Suprapubic skin (tissue), 4 donors: ENCODE data around the gene TPRKB. TPM values are rescaled to one million over a fixed set of nuclear protein-coding genes. Genes with fewer than 3 reads are reported as not detected.

Experiments
- DNase-seq, 2 donors: peaks; one replicate each; pipeline ENCODE4 v3.0.0-alpha.2; 2019; ENCODE audit warnings: low spot score in 2 of 2
- H3K27ac ChIP-seq: fragments of 200-600 bp; sonication (generic); one replicate; pipeline ENCODE4 v1.5.1; 2019
- H3K27me3 ChIP-seq: fragments of 200-600 bp; sonication (generic); one replicate; pipeline ENCODE4 v1.5.1; 2019
- H3K36me3 ChIP-seq: fragments of 200-600 bp; sonication (generic); one replicate; pipeline ENCODE4 v1.5.1; 2019
- H3K4me1 ChIP-seq: fragments of 200-600 bp; sonication (generic); one replicate; pipeline ENCODE4 v1.5.1; 2019
- H3K4me3 ChIP-seq: fragments of 200-600 bp; sonication (generic); one replicate; pipeline ENCODE4 v1.5.1; 2019; ENCODE audit warnings: mild to moderate bottlenecking
- H3K9me3 ChIP-seq: fragments of 200-600 bp; sonication (generic); one replicate; pipeline ENCODE4 v1.5.1; 2019
- EP300 ChIP-seq: sonication (generic); formaldehyde crosslinking; IDR thresholded peaks from one replicate; pipeline ENCODE4 v1.6.1; 2017; ENCODE audit warnings: antibody characterized with exemption
- POLR2A ChIP-seq, 2 donors: fragments of 450-650 bp; IDR thresholded peaks; one replicate each; pipeline ENCODE4 v1.6.1; 2017; ENCODE audit warnings: antibody characterized with exemption in 2 of 2, mild to moderate bottlenecking in 2 of 2, moderate library complexity in 2 of 2
- POLR2AphosphoS5 ChIP-seq, 3 donors: sonication (generic); formaldehyde crosslinking; IDR thresholded peaks; one replicate each; pipeline ENCODE4 v1.6.1; 2017; ENCODE audit warnings: antibody characterized with exemption in 3 of 3
- WGBS: methylation state at CpG from one replicate; pipeline ENCODE4 v1.1.5; 2018; 5-methylcytosine and 5-hydroxymethylcytosine counted together
- total RNA-seq, 4 donors: library from RNA; depleted of rRNA; stranded (reverse); fragments of >200 nt; gene quantifications; one replicate each; pipeline ENCODE4 v1.1.0, GENCODE V29; 2016
- TF ChIP-seq, protein P1 (sequence below), 2 donors: fragments of 200-600 bp in 1 of 2; fragments of 450-650 bp in 1 of 2; sonication (generic) in 1 of 2; IDR thresholded peaks; one replicate each; pipeline ENCODE4 v1.5.1; 2016 to 2019; ENCODE audit warnings: antibody characterized with exemption in 2 of 2, mild to moderate bottlenecking in 1 of 2, moderate library complexity in 1 of 2

The TPRKB gene
- total RNA-seq, 4 donors from 2014 or later: 19.2 to 32.2 (median 29.0) TPM

DNA sequence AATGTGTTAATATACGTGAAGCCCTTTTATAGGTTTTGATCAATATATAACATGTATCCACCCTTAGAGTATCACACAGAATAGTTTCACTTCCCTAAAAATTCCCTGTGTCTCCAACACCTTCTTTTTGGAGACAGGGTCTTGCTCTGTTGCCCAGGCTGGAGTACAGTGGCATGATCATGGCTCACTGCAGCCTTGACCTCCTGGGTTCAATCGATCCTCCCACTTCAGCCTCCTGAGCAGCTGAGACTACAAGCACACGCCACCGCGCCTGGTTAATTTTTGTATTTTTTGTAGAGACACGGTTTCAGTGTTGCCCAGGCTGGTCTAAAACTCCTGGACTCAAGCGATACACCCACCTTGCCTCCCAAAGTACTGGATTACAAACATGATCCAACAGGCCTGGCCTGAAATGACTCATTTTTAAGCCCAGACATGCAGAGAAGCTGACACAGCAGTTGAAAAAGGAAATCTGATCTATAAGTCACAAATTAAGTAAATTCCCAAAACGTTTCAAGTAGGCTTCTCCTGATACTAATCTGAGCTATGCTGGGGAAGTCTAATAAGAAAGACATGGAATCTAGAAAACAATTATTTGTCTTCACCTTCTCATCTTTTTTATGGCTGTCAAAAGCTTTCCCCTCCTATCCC, 39.8 kb upstream of the TPRKB start:
- Histone ChIP-seq H3K4me3 (no peak overlapping the region), H3K27ac (no peak overlapping the region), H3K9me3 (no peaks in the 10 kb centered on the region), H3K4me1 (peaks cover 35% of the 10 kb centered on the region), H3K36me3 (peaks cover 34% of the 10 kb centered on the region), H3K27me3 (no peaks in the 10 kb centered on the region)
- no peak for TF ChIP-seq EP300
- TF ChIP-seq, protein P1, sequence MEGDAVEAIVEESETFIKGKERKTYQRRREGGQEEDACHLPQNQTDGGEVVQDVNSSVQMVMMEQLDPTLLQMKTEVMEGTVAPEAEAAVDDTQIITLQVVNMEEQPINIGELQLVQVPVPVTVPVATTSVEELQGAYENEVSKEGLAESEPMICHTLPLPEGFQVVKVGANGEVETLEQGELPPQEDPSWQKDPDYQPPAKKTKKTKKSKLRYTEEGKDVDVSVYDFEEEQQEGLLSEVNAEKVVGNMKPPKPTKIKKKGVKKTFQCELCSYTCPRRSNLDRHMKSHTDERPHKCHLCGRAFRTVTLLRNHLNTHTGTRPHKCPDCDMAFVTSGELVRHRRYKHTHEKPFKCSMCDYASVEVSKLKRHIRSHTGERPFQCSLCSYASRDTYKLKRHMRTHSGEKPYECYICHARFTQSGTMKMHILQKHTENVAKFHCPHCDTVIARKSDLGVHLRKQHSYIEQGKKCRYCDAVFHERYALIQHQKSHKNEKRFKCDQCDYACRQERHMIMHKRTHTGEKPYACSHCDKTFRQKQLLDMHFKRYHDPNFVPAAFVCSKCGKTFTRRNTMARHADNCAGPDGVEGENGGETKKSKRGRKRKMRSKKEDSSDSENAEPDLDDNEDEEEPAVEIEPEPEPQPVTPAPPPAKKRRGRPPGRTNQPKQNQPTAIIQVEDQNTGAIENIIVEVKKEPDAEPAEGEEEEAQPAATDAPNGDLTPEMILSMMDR (IDR thresholded peaks at IDR 0.05): no peak
- no peak for TF ChIP-seq POLR2A (IDR thresholded peaks at IDR 0.05)
- no peak for TF ChIP-seq POLR2AphosphoS5 (IDR thresholded peaks at IDR 0.05)
- WGBS: 49% methylated on average over 8 of the region's 8 CpGs
- DNase-seq: no peak

DNA sequence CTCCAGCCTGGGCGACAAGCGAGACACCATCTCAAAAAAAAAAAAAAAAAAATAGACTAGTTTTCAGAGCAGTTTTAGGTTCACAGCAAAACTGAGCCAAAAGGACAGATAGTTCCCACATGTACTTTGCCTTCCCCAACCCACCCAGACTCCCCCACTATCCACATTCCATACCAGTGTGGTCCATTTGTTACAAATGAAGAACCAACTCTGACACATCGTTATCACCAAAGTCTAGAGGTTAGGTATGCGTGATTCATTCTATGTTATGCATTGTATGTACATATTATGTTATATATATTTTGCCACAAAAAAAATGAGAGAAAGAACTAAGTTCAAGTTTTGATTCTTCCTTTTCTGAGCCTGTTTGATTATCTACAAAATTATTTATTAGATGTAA, 39.2 kb upstream of the TPRKB start:
- peaks cover 40% of the 10 kb centered on the region for H3K36me3 ChIP-seq
- TF ChIP-seq POLR2A (IDR thresholded peaks at IDR 0.05): no peak
- TF ChIP-seq, protein P1 (IDR thresholded peaks at IDR 0.05): no peak
- no peak for TF ChIP-seq EP300
- no peaks in the 10 kb centered on the region for H3K27me3 ChIP-seq
- H3K27ac ChIP-seq: no peak overlapping the region
- peaks cover 35% of the 10 kb centered on the region for H3K4me1 ChIP-seq
- no peak overlapping the region for H3K4me3 ChIP-seq
- no peaks in the 10 kb centered on the region for H3K9me3 ChIP-seq
- WGBS: 86% methylated on average over 4 of the region's 4 CpGs
- DNase-seq: no peak

DNA sequence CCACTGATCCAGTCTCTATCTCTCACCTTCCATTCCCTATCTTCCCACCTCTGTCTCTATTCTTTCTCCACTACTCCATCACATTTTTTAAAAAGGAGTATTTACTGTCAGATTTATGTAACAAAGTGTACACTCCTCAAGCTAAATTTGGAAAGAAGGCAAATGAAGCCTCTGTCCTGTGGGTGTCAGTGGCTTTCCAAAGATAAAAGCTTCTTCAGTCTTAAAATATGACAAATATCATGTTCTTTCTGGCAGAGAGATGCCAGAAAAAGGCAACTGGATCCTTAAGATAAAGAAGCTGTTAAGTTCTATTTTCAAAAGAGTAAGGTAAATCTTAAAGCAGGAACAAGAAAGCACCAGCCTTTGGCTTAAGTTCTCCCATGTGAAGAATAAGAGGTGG, 35.7 kb upstream of the TPRKB start:
- Histone ChIP-seq H3K27me3 (no peaks in the 10 kb centered on the region), H3K27ac (no peak overlapping the region), H3K4me1 (peaks cover 14% of the 10 kb centered on the region), H3K9me3 (no peaks in the 10 kb centered on the region), H3K36me3 (peaks cover 74% of the 10 kb centered on the region), H3K4me3 (no peak overlapping the region)
- no peak for TF ChIP-seq POLR2AphosphoS5 (IDR thresholded peaks at IDR 0.05)
- TF ChIP-seq, protein P1 (IDR thresholded peaks at IDR 0.05): no peak
- TF ChIP-seq EP300: no peak
- no peak for TF ChIP-seq POLR2A (IDR thresholded peaks at IDR 0.05)
- no peak for DNase-seq

DNA sequence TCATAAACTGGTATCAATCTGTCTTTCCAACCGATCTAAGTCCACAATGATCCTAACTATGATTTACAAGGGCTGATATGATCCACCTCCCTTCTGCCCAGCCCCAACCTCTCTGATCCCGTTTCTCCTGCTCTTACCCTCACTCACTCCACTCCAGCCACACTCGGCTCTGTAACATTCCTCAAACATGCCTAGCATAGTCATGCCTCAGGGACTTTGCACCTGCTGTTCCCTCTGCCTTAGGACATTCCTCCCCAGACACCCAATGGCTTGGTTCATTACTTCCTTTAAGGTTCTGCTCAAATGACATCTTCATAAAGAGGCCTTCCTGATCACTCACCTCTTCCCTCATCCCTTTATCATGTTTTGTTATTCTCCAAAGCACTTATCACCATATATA, 33.6 kb upstream of the TPRKB start:
- no peaks in the 10 kb centered on the region for H3K9me3 ChIP-seq
- no peak overlapping the region for H3K4me3 ChIP-seq
- no peak overlapping the region for H3K27ac ChIP-seq
- H3K27me3 ChIP-seq: no peaks in the 10 kb centered on the region
- H3K4me1 ChIP-seq: no peaks in the 10 kb centered on the region
- H3K36me3 ChIP-seq: peaks cover 85% of the 10 kb centered on the region
- 87% methylated on average over 3 of the region's 3 CpGs for WGBS
- TF ChIP-seq EP300: no peak
- no peak for TF ChIP-seq POLR2AphosphoS5 (IDR thresholded peaks at IDR 0.05)
- TF ChIP-seq POLR2A (IDR thresholded peaks at IDR 0.05): no peak
- TF ChIP-seq, protein P1 (IDR thresholded peaks at IDR 0.05): no peak
- DNase-seq: no peak

DNA sequence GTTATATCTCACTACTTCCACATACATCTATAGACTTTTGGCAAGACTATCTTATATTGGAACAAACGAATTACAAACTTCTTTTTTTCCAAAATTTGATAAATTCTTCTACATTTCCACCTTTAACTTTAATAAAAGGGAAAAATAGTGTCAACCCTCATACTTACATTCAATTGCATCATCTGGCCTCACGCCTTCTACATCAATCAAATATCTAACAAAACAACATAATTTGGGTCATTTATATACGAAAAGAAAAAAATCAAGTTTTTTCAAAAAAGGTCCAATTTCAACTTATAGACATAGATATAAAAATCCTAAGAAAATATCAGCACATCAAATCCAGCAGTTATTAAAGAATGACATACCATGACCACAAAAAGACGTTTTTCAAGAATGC, 29.8 kb upstream of the TPRKB start:
- Histone ChIP-seq H3K36me3 (peaks cover 91% of the 10 kb centered on the region), H3K4me3 (no peak overlapping the region), H3K9me3 (no peaks in the 10 kb centered on the region), H3K4me1 (no peaks in the 10 kb centered on the region), H3K27me3 (no peaks in the 10 kb centered on the region), H3K27ac (no peak overlapping the region)
- DNase-seq: no peak
- 91% methylated on average over 4 of the region's 4 CpGs for WGBS
- TF ChIP-seq, protein P1 (IDR thresholded peaks at IDR 0.05): no peak
- TF ChIP-seq POLR2AphosphoS5 (IDR thresholded peaks at IDR 0.05) (no peak), POLR2A (IDR thresholded peaks at IDR 0.05) (no peak), EP300 (no peak)
